ENCODE measurements around the gene AKAP9.
"Not testable (repeated sequence)": the region's sequence is repeated elsewhere in the genome, so short reads cannot be mapped to it uniquely, and the experiment has no call there.

AKAP9 gene

DNA sequence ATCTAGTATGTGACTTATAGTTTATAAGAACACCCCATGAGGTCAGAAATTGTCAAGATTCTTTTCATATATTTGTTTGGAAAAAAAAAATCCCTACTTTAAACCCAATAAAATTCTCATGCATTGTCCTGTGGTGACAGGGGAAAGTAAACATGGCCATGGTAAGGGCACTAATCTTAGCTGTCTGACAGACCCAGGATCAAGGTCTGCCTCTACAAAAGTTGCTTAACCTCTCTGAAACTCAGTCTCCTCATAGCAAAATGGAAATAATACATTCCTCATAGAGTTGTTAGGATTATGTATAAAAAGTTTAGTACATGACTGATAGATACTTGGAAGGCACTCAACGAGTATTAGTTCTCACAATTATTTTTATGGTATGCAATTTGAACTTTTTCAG is 22.3 kb upstream of the AKAP9 start:
- Mint-ChIP-seq H3K36me3 (no peaks in the 10 kb centered on the region), H3K9me3 (no peaks in the 10 kb centered on the region), H3K4me3 (no peak overlapping the region), H3K4me1 (no peaks in the 10 kb centered on the region), H3K27me3 (peaks cover 0 to 4% of the 10 kb centered on the region in 2 donors), H3K27ac (no peak overlapping the region)
- no peak for ATAC-seq (replicated peaks)
- no peak for DNase-seq

DNA sequence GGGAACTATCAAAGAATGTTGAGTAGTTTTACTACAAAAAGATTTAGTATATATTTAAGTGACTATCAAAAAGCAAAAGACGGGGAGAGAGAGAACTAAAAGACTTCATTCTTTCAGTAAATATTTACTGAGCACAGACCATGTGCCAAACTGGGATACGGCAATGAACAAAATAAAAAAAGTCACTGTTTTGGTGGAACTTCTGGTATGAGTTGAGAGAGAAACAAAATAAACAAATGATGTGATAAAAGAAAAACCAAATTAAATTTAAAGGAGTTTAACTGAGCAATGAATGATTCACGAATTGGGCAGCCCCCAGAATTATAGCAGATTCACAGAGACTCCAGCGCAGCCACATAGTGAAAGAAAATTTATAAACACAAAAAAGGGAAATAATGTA is 17.8 kb upstream of the AKAP9 start:
- no peak overlapping the region for H3K4me3 Mint-ChIP-seq
- peaks cover 9 to 18% of the 10 kb centered on the region in 2 donors for H3K27me3 Mint-ChIP-seq
- H3K4me1 Mint-ChIP-seq, result no peaks in the 10 kb centered on the region
- DNase-seq (no peak), ATAC-seq (replicated peaks) (no peak)
- no peak overlapping the region for H3K27ac Mint-ChIP-seq
- no peaks in the 10 kb centered on the region for H3K36me3 Mint-ChIP-seq
- peaks cover 0 to 1% of the 10 kb centered on the region in 2 donors for H3K9me3 Mint-ChIP-seq

DNA sequence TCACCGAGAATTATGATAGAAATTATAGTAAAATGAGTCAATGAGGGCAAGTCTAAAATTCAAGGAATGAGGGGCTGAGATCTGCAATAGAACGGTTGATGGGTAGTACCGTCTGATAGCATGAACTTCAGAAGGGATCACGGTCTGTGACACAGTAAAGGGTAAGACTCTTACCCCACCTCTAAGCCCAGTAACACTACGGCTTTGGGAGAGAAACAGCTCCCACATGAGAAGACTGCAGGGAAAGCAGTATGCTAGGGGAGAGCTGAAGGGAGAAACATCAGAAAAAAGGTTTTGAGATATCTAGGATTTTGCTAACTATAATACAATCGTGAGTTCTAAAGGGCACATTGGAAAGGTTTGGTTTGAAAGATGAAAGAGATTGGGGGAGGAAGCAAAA is 12.8 kb upstream of the AKAP9 start:
- no peaks in the 10 kb centered on the region for H3K36me3 Mint-ChIP-seq
- peaks cover 9 to 18% of the 10 kb centered on the region in 2 donors for H3K27me3 Mint-ChIP-seq
- H3K27ac Mint-ChIP-seq, result no peak overlapping the region
- DNase-seq (no peak), ATAC-seq (replicated peaks) (no peak)
- no peaks in the 10 kb centered on the region for H3K4me1 Mint-ChIP-seq
- H3K9me3 Mint-ChIP-seq, result peaks cover 0 to 3% of the 10 kb centered on the region in 2 donors
- H3K4me3 Mint-ChIP-seq, result no peak overlapping the region

DNA sequence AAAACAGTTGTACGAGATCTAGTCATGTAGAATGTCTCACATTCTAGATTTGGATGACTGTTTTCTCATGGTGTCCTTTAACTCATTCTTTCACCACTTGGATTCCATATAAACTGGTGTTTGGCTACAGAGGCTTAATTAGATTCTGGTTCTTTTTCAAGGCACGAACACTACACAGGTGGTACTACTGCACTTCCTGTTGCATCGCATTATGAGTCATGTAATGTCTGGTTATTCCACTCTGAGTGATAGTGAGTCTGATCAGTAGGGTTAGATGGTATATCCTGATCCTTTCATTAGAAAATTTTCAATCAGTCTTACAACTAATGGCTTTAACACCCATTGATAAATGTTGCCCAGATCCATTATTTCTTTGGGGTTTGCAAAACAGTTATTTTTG is 11.2 kb upstream of the AKAP9 start:
- H3K36me3 Mint-ChIP-seq, result peaks cover 0 to 1% of the 10 kb centered on the region in 2 donors

DNA sequence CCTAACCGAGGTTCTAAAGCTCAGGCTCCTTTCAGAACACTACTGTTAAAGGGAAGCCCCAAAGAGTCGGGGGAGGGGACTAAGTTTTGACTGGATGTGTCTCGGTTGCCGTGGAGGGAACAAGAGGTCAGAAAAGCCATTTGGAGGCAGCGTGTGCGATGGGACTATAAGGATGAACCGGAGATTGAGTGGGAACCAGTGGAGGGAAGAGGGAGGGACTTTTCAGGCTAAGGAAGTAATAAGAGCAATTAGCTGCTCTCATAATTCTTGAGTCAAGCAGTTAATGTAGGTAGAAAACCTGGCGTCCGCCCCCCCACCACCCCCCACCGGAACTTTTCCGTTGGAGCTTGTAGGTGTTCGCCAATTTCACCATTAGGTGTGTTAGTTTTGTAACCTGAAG is 491 bp upstream of the AKAP9 start:
- H3K27me3 Mint-ChIP-seq, result no peaks in the 10 kb centered on the region
- H3K27ac Mint-ChIP-seq, result peak overlapping the region; percentile 97
- peak overlapping the region; percentile 88 to 92 for H3K4me3 Mint-ChIP-seq
- peaks cover 0 to 4% of the 10 kb centered on the region in 2 donors for H3K36me3 Mint-ChIP-seq
- H3K4me1 Mint-ChIP-seq, result peaks cover 13 to 33% of the 10 kb centered on the region in 2 donors
- peak; percentile 21 for DNase-seq
- peak; percentile 36 to 53 for ATAC-seq (replicated peaks)
- H3K9me3 Mint-ChIP-seq, result no peaks in the 10 kb centered on the region

More for the DNA sequence above, 11.2 kb upstream of the AKAP9 start:
- Mint-ChIP-seq H3K27ac (no peak overlapping the region), H3K4me3 (no peak overlapping the region), H3K27me3 (peaks cover 9 to 18% of the 10 kb centered on the region in 2 donors), H3K4me1 (no peaks in the 10 kb centered on the region), H3K9me3 (peaks cover 0 to 3% of the 10 kb centered on the region in 2 donors)
- DNase-seq (no peak), ATAC-seq (replicated peaks) (peak; percentile 62 to 81)

DNA sequence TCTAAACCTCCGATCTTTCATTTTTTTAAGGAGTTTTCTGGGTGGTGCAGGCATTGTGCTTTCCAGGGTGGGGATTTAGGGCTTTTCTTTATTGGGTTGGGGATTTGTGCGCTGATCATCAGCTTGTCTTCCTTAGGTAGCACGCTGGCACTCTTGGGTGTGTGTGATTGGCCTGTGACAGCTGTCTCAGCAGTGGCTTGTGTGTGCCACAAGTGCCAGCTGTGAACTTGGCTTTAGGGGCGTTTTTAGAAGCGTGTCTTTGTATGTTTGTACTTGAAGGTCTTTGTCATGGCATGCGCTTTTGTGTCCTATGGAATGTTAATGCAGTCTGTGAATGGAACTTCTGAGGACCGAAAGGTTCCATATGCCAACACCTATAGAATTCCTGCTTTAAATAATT is 788 bp downstream of the AKAP9 start:
- H3K4me3 Mint-ChIP-seq, result peak overlapping the region; percentile 88 to 92
- peaks cover 20 to 45% of the 10 kb centered on the region in 2 donors for H3K4me1 Mint-ChIP-seq

DNA sequence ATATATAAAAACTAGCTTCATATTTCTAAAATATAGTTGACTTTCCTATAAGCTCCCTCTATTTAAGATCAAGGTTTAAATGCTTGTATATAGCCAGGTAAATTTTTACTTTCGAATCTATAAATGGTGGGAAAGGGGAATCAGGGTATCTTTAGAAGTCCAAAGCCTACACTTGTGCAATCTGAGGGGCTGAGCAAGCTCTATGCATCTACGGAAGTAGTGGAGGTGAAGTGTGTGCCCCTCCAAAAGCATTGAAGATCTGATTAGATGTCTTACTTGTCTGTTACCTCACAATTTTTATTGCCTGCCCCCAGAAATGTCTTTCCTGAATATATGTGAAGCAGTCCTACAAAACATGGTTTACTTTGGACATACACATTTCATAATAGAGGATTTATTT is 1.6 kb downstream of the AKAP9 start:
- H3K36me3 Mint-ChIP-seq, result peaks cover 5 to 14% of the 10 kb centered on the region in 2 donors
- no peaks in the 10 kb centered on the region for H3K9me3 Mint-ChIP-seq
- no peak for DNase-seq
- H3K27me3 Mint-ChIP-seq, result no peaks in the 10 kb centered on the region
- ATAC-seq (replicated peaks), result no peak
- no peak overlapping the region for H3K4me3 Mint-ChIP-seq
- peaks cover 22 to 53% of the 10 kb centered on the region in 2 donors for H3K4me1 Mint-ChIP-seq
- H3K27ac Mint-ChIP-seq, result no peak overlapping the region

More for the DNA sequence above, 788 bp downstream of the AKAP9 start:
- peak; percentile 44 to 48 for ATAC-seq (replicated peaks)
- H3K27ac Mint-ChIP-seq, result peak overlapping the region; percentile 97
- no peaks in the 10 kb centered on the region for H3K9me3 Mint-ChIP-seq
- peaks cover 3 to 6% of the 10 kb centered on the region in 2 donors for H3K36me3 Mint-ChIP-seq
- no peaks in the 10 kb centered on the region for H3K27me3 Mint-ChIP-seq
- peak; percentile 13 for DNase-seq

DNA sequence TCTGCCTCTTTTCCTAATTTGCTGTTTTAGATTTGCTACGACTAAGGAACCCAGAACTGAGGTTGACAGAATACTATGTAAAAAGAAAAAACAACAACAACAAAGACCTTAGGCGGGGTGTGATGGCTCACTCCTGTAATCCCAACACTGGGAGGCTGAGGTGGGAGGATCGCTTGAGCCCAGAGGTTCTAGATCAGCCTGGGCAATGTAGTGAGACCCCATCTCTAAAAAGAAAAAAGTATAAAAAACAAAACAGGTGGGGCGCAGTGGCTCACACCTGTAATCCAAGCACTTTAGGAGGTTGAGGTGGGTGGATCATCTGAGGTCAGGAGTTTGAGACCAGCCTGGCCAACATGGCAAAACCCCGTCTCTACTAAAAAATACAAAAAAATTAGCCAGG is 4.3 kb downstream of the AKAP9 start:
- peaks cover 23 to 64% of the 10 kb centered on the region in 2 donors for H3K4me1 Mint-ChIP-seq
- not testable (repeated sequence) for H3K9me3 Mint-ChIP-seq; H3K27me3 Mint-ChIP-seq; ATAC-seq (replicated peaks); DNase-seq; H3K4me3 Mint-ChIP-seq
- H3K27ac Mint-ChIP-seq, result peak overlapping the region; percentile 65
- peaks cover 16 to 26% of the 10 kb centered on the region in 2 donors for H3K36me3 Mint-ChIP-seq

DNA sequence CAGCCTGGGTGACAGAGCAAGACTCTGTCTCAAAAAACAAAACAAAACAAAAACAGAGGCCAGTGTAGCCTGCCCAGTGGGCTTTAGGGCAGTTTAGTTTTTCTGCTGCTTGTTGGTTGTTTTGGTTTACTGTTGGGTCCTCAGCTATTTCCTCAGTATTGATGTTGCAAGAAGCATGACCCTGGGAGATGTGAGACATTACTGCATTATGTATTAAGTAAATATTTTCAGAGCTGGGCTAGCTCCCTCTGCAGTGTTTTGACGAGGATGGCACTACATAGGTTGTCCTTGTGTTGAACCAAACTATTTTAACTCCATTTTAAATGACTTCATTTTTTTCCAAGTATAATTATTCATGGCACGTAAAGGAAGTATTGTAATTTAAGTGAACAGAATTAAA is 4.8 kb downstream of the AKAP9 start:
- Mint-ChIP-seq H3K4me3 (no peak overlapping the region), H3K27ac (peak overlapping the region; percentile 65), H3K4me1 (peaks cover 25 to 66% of the 10 kb centered on the region in 2 donors), H3K27me3 (no peaks in the 10 kb centered on the region), H3K36me3 (peaks cover 16 to 26% of the 10 kb centered on the region in 2 donors), H3K9me3 (peaks cover 0 to 1% of the 10 kb centered on the region in 2 donors)
- ATAC-seq (replicated peaks), result no peak
- DNase-seq, result no peak

DNA sequence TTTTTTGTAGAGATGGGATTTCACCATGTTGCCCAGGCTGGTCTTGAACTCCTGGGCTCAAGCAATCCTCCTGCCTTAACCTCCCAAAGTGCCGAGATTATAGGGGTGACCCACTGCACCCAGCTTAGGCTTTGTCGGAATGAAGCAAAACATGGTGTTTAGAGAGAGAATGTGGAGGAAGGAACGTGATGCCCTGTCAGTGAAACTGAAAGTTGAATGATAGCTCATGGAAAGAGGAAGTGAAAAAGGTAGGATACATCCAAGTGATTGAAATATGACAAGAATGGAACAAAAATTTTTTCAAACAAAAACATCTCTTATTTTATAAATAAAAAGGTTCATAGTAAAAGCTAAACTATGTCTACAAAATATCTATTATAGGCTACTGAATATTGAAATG is 5.9 kb downstream of the AKAP9 start:
- H3K4me1 Mint-ChIP-seq, result peaks cover 22 to 64% of the 10 kb centered on the region in 2 donors
- peaks cover 0 to 1% of the 10 kb centered on the region in 2 donors for H3K9me3 Mint-ChIP-seq
- peak overlapping the region in 1 of 2 donors; percentile 14 for H3K4me3 Mint-ChIP-seq
- ATAC-seq (replicated peaks), result peak; percentile 34 to 67
- H3K36me3 Mint-ChIP-seq, result peaks cover 16 to 26% of the 10 kb centered on the region in 2 donors
- H3K27ac Mint-ChIP-seq, result peak overlapping the region; percentile 33
- H3K27me3 Mint-ChIP-seq, result no peaks in the 10 kb centered on the region
- no peak for DNase-seq

DNA sequence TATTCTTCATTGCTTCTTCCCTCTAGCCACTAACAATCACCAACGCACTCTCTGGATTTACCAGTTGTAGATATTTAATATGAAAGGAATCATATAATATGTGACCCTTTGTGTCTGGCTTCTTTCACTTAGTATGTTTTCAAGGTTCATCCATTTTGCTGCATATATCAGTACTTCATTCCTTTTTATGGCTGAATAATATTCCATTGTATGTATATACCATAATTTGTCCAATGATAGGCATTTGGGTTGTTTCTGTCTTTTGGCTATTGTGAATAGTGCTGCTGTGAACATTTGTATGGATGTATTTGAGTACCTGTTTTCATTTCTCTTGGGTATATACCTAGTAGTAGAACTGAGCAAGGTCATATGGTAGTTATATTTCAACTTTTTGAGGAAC is 7.3 kb downstream of the AKAP9 start:
- DNase-seq (no peak), ATAC-seq (replicated peaks) (no peak)
- Mint-ChIP-seq H3K9me3 (peaks cover 0 to 1% of the 10 kb centered on the region in 2 donors), H3K4me3 (no peak overlapping the region), H3K27ac (no peak overlapping the region), H3K4me1 (peaks cover 25 to 64% of the 10 kb centered on the region in 2 donors), H3K36me3 (peaks cover 24 to 33% of the 10 kb centered on the region in 2 donors), H3K27me3 (no peaks in the 10 kb centered on the region)

DNA sequence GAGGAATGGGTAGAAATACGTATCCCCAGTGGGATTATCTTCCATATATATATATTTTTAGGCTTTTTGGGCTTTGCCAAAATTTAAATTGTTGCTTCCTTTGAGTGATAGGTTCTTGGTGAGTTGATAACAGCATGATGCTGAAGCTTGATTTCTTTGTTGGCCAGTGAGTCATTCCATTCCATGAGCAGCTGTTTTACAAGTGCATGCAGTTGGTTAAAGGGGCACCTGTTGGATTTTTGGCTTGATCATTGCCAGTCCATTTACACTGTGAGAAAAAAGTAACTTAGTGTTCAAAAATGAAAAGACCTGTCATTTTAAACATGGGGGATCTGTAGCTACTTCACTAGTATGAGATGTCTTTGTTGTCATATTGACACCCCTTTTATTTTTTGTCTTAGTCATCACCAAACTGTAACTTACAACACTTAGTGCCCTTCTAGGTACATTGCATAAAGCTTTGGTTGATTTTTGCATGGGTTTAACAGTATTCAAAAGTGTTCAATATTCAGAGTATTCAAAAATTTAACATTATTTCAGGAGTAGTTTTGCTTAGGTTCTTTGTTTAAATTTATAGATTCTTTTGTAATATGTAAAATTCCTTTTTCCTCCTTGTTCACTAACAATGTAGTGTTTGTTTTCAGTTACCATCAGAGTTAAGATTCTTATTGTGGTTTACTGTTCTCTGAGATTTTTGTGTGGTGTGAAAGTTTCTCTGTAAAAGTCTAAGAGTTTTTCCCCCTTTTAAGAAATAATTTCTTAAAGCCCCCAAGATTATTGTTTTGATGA is 8.8 kb downstream of the AKAP9 start:
- peaks cover 25 to 33% of the 10 kb centered on the region in 2 donors for H3K36me3 Mint-ChIP-seq
- H3K27me3 Mint-ChIP-seq, result no peaks in the 10 kb centered on the region
- peaks cover 0 to 1% of the 10 kb centered on the region in 2 donors for H3K9me3 Mint-ChIP-seq
- H3K27ac Mint-ChIP-seq, result no peak overlapping the region
- DNase-seq (no peak), ATAC-seq (replicated peaks) (peak in 1 of 2 donors; percentile 39)
- H3K4me3 Mint-ChIP-seq, result no peak overlapping the region
- H3K4me1 Mint-ChIP-seq, result peaks cover 26 to 63% of the 10 kb centered on the region in 2 donors

DNA sequence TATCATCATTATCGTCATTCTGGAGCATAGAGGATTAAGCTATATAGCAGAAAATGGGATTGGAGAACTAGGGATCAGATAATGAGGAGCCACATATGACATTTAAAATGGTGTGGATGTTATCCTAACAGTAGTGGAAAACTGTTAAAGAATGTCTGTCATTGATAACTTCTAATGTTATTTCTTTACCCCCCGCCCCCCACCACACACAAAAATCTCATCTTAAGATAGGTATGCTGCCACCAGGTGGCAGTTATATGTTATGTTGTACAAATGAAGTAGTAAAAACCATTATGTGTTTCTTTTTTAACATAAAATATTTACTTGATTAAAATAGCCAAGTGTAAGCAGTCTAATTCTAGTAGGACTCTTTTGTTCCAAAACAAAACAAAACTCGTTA is 13.0 kb downstream of the AKAP9 start:
- H3K27ac Mint-ChIP-seq, result no peak overlapping the region
- no peaks in the 10 kb centered on the region for H3K27me3 Mint-ChIP-seq
- H3K4me1 Mint-ChIP-seq, result peaks cover 13 to 27% of the 10 kb centered on the region in 2 donors
- H3K4me3 Mint-ChIP-seq, result no peak overlapping the region
- ATAC-seq (replicated peaks) (no peak), DNase-seq (no peak)
- no peaks in the 10 kb centered on the region for H3K9me3 Mint-ChIP-seq
- H3K36me3 Mint-ChIP-seq, result peaks cover 14 to 17% of the 10 kb centered on the region in 2 donors

DNA sequence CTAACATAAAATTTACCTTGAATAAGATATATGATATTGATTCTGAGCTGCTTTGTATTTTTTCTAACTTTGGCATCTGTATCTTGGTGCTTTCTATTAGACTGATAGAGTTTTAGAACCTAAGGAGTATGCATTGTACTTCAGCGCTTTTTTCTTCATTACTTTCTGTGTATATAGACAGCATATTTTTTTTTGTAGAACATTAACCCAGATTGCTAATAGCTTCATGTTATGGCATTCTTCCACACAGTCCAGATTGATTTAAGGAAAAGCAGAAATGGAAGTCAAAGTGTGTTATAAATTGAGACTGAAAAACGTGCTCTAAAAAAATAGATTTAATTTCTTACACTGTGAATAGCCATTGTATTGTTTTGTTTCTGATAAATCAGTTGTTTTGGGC is 15.8 kb downstream of the AKAP9 start:
- H3K4me3 Mint-ChIP-seq; DNase-seq; H3K27ac Mint-ChIP-seq; H3K9me3 Mint-ChIP-seq; H3K27me3 Mint-ChIP-seq; ATAC-seq (replicated peaks): not testable (repeated sequence)
- Mint-ChIP-seq H3K36me3 (peaks cover 11 to 12% of the 10 kb centered on the region in 2 donors), H3K4me1 (peaks cover 10 to 19% of the 10 kb centered on the region in 2 donors)

DNA sequence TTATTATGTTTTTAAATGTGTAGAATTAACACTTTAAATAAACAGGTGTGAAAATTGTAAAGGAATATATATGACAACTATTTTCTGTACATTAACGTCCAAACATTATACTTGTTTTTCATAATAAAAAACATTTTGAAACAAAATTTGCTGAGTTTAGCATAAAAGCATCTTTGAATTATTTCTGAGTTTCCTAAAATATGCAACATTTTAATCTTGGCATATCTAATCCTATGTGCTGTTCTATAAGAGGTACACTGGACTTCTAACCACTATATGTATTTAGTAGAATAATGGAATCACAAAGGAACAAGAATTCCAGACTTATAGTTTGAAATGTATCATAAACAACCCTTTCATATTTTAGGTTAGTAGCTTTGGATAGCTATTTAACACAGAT is 16.6 kb downstream of the AKAP9 start:
- H3K4me3 Mint-ChIP-seq, result no peak overlapping the region
- ATAC-seq (replicated peaks) (no peak), DNase-seq (no peak)
- no peaks in the 10 kb centered on the region for H3K9me3 Mint-ChIP-seq
- no peak overlapping the region for H3K27ac Mint-ChIP-seq
- peaks cover 7 to 9% of the 10 kb centered on the region in 2 donors for H3K36me3 Mint-ChIP-seq
- no peaks in the 10 kb centered on the region for H3K27me3 Mint-ChIP-seq
- H3K4me1 Mint-ChIP-seq, result peaks cover 8 to 13% of the 10 kb centered on the region in 2 donors

Data from stimulated activated naive B cell treated with anti-CD40 and anti-IgM and Interleukin-4, amounts not matched to agents 10 μg/mL and 1 μg/mL and 100 μg/mL, for 72 hours (primary cell).